Stimulated activated naive CD4-positive, alpha-beta T cell treated with Interleukin-2 at 50 U/mL for 16 hours (primary cell): ENCODE data around the gene PRSS50.

ENCODE experiments used
- DNase-seq: peaks from one replicate; lab custom pipeline; 2025; lab: John Stamatoyannopoulos, UW

Gene PRSS50

DNA sequence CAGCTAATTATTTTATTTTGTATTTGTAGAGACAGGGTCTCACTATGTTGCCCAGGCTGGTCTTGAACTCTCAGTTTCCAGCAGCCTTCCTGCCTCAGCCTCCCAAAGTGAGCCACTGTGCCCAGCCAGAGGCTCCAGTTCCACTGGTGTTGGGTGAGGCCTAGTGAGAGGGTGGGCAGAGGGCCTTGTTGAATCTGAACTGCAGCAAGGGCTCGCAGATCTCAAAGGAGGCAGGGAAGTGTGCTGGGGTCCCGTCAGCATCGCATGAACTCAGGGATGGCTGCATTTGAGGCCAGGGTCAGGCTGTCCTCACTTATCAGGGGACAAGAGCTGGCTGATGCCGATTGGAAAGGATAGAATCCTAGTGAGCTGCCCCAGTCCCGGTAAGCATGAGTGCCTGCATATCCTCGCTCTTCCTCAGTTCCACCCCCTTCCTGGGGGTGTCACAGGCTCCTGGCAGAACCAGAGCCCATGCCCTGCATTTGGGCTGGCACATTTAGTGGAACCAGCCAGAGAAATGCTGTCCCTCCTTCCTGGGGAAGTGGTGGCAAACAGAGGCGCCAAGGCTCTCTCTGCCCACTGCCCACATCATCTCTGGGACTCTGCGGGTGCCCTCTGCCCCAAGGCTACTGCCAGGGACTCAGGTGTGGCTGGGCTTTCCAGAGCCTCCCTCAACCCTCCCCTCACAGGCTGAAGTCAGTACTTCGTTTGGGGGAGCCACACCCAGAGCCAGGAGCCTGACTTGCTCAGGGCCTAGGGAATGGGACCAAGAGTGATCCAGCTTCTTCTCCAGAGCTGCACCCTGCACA is 48.3 kb downstream of the PRSS50 start:
- no peak for DNase-seq

DNA sequence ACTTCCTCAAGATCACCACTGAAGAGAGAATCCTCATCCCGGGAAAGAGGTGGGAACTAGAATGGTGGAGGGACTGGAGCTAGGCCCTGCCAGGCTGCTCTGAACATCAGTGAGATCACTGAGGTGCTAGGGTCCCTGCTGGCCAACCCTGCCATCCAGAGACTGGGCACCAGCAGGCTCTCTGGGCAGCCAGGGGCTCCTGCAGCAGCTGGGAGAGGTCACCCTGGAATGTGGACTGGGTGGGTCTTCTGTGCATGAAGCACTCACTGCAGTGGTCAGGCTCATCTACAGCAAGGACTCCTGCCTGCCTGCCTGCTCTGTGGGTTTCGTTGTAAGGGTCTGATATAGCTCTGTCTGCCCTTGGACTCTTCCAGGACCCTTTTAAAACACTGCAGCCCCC is 49.1 kb downstream of the PRSS50 start:
- no peak for DNase-seq

DNA sequence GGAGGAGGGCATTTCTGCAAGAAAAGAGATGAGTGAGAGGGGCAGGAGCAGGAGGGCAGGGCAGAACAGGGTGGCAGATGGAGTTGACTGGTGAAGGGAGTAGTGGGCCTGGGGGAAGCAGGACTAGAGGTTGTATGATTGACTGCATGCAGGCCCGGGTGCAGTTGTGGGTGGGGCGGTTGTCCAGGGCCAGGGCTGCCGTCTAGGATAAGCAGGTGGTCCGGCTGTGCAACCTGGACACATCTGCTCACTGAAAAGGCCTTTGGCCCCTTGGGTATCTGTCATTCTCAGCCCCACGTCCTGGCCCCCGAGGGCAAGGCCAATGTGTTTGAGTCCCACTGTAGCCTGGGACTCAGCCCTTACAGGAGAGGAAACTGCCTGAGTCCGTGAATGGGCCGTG is 49.6 kb downstream of the PRSS50 start:
- no peak for DNase-seq

DNA sequence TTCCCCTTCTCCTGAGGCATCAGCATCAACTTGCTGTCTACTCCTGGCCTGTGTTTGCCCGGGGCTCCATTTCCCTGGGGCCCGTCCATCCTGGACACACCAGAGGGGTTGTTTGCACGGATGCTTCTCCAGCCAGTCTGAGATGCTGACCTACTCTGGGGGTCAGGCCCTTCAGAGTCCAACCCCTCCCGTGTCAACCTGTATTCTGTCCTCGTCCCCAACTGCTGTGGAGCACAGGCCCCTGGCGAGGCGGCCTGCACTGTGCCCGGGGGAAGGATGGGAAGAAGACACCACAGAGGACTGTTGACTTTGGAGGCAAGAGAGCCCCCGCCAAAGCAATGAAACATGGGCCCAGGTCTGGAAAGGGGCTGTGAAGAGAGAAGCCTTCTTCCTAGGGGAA is 50.0 kb downstream of the PRSS50 start:
- no peak for DNase-seq

DNA sequence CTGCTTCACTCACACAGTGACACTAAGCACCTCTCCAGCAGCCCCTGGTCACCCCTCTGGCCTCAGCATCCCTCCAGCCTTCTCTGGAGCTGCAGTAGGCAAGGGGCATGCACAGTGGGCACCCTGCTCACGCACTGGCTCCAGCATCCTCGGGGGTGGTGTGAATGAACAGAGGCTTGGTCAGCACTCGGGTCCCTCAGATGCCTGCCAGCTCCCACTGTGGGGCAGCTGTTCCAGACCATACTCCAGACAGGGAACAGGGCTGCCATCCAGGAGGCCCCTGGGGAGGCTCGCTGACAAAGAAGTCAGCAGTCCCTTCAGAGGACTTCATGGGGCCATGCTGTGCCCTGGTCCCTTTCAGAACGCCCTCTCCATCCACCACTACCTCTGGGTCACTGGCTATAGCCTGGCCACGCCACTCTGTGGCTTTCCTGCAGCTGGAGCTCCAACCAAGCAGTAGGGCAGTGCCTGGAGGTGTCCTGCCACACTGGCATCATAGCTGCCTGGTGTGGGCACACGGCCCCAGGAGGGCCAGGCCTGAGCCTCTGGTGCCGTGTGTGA is 50.5 kb downstream of the PRSS50 start:
- DNase-seq: no peak

DNA sequence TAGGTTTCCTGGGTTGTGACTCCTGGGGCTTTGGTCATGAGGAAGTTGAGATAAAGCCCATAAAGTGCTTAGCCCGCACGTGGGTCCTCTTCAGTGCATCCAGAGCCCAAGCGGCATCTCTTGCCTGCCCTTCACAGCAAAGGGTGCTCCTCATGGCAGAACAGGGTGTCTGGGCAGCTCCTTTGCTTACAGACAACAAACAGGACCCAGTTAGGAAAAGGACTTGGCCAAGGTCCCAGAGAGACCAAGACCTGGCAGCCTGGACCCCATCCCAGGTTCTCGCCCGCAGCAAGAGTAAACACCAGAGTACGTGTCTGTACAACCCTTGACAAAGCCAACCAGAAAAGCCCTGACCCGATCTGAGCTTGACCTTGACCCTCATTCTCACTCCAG is 51.2 kb downstream of the PRSS50 start:
- no peak for DNase-seq

DNA sequence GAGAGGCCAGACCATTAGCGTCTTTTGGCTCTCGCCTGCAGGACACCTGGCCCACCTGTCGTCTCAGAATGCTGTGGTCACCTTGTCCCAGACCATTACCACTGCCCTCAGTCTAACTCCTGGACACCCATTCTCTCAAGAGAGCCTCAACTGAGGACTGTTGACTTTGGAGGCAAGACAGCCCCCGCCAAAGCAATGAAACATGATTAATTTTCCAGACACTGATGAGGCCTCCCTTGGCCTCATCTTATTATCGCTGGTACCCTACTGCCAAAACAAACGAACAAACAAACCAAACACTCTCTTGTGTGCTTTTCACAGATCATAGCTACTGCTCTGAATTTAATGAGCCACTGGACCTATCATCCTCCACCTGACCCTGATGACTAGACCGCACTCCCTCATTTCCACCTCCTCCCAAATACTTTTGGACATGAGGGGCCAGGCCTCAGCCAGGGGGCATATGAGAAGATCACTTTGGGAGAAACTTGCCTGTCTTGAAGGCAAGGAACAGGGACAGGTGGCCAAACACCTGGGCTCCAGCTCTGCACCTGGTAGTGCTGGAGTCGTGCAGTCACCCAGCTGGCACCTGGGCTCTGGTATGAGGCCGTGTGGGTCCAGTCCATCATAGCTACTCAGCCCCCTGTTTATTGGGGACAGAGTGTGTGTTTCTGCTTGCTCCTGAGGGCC is 51.8 kb downstream of the PRSS50 start:
- no peak for DNase-seq

DNA sequence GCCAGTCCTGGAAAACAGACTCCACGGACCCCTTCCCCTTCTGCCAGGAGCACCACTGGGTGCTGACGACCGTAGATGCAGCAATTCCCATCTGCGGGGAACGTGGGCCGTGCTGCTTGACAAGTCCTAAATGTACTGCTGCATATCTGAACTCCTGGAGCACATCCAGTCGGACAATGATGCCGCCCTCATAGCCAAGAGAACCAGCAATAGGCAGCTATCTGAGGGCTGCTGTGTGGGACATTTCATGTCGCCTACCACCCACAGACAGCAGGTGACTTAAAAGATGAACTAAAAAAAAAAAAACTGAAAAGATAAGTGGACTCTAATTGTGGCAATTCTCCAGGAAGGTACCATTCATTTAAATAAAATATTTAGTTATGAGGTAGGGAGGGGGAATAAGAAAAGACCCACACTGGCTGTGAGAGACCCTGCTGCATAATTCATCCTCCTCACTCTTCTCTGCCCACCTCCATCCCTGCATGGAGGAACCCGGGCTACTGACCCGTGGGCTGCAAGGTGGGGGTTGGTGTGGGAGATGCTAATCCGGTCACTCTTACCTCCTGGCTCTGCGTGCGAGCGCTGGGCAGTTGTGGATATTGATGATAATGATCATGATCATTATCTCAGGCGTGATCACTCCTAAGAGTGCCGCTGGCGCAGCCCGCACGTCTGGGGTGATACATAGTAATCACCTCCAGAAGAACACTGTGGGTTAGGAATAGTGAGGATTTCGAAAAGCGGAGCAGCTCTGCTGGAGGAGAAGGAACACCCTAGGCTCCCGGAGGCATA is 52.5 kb downstream of the PRSS50 start:
- DNase-seq: no peak

DNA sequence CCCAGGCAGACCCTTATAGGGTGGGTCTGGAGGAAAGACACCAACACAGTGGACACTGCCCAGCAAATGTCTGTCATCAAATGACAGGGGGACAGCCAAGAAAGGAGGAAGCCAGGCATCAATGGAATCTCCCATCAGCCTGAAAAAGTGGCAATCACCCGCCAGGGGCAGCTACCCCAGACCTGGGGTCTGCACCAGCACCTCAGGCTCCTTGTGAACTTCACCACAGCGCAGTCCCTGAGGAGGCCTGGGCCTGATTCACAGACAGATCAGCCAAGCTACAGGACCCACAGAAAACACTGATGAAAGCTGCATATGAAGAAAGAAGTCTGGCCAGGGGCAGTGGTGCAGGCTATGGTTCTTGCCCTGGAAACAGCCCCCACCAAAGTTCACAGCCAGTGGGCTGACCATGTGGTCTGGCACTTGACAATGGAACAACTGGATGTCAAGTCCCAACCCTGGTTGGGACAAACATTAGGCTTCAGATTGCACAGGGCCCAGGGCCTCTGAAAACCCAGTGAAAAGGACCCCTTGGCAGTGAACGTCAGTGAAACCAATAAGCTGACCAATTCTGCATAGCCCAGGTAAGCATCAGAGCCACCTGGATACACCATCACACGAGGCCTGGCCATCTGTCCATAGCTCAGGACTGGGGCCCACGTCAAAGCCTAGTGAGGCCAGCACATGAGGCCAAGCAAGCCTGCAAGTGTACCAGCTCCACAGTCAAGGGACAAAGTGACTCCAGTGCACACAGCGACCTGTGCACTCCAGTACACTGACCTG is 53.3 kb downstream of the PRSS50 start:
- no peak for DNase-seq

DNA sequence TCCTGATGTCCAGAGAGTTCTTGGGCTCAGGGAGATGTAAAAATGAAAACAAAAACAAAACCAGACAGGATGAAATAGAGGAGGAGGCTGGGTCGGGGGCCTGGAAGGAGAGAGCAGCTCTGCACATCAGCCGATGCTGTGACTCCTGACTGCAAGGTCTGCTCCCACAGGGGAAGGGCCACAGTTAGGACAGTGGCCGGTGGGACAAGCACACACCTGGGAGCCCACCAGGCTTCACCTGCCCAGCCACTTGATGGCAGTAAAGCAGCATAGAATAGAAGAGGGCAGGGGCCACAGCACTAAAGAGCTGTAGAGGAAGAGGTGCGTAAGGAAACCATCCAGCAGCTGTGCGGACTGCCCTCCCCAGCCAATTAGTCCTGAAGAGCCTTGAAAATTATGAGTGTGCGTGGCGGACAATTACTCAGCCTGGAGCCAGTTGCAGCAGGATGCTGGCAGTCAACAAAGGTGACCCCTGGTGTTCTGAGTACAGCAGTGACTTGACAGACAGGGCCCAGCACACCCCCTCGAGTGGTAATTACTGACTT is 54.0 kb downstream of the PRSS50 start:
- no peak for DNase-seq

DNA sequence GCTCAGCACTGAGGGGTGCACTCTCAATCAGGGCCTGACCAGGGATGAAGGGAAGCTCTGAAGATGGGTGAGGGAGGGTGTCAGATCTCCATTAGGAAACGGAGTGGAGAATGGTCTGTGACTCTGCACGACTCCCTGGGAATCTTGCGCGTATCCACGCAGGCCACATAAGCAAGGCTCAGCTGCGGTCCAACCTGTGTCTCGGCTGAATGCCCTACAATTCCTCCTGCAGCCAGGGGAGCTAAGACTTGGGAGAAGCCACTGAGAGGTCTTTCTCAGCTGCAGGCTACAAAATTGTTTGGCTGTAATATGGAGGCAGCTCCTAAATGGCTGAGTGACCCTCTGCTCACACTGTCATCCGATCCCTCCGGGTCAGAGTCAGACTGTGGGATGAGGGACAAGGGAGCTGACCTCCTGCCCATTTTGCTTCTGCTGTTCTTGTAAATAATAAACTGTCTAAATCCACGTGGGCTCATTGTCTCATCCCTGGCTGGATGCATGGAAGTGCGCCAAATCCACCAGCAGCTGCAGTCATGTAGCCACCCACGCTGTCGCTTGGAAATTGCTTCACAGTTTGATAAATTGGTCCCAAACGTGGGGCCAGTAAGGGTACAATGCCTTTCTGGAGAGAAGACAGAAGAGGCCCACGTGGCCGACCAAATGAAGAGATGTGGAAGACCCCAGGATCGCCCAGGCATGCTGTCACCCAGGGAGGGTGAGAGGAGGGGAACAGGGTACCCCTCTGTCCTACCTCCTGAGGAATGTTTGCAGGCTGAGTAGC is 54.7 kb downstream of the PRSS50 start:
- no peak for DNase-seq
